ENCODE results near the gene EPG5.

DNA sequence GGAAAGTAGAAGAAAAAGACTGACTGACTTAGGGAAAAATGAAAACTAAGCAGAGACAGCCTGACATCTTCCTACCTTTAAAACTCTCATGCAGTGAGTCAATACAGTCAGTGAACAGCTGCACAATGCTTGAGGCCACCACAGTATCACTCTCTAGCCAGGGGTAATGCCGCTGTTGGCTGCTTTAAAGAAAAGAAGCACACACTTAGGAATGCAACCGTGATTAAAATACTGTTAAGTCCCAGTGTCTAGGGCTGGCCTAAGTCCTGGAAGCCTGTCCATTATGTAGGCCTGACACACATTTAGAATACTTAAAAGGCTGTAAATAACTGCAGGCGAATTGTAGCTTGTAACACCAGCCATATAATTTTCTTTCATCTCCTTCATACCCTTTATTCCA, 91.0 kb downstream of the EPG5 start:
- TF ChIP-seq, protein P1, sequence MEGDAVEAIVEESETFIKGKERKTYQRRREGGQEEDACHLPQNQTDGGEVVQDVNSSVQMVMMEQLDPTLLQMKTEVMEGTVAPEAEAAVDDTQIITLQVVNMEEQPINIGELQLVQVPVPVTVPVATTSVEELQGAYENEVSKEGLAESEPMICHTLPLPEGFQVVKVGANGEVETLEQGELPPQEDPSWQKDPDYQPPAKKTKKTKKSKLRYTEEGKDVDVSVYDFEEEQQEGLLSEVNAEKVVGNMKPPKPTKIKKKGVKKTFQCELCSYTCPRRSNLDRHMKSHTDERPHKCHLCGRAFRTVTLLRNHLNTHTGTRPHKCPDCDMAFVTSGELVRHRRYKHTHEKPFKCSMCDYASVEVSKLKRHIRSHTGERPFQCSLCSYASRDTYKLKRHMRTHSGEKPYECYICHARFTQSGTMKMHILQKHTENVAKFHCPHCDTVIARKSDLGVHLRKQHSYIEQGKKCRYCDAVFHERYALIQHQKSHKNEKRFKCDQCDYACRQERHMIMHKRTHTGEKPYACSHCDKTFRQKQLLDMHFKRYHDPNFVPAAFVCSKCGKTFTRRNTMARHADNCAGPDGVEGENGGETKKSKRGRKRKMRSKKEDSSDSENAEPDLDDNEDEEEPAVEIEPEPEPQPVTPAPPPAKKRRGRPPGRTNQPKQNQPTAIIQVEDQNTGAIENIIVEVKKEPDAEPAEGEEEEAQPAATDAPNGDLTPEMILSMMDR (IDR thresholded peaks at IDR 0.05; ENCODE audit: insufficient read depth, low read depth, low read length) = no peak
- no peak for TF ChIP-seq EZH2 (IDR thresholded peaks at IDR 0.05; ENCODE audit: insufficient read depth, low read length)
